ENCODE measurements around the gene HTR1B. TPM values are rescaled to one million over a fixed set of nuclear protein-coding genes. Genes with fewer than 3 reads are reported as not detected.

Gene HTR1B
- total and polyA plus RNA-seq, 3 donors from 2014 or later = 0.80 to 4.7 (median 2.5) TPM

GRCh38 chr6:77457720-77458349 is 5.5 kb downstream of the HTR1B start:
- no peaks in the 10 kb centered on the region for H3K4me1 ChIP-seq
- intact Hi-C loops (cut with DNase I; ENCODE audit: low total_unique reads) = no loop called here
- WGBS, 2 donors = 23 to 27% methylated on average over 6 of the region's 6 CpGs
- H3K4me3 ChIP-seq = no peak overlapping the region
- peak; percentile 93 for DNase-seq
- H3K27ac ChIP-seq = no peak overlapping the region
- no peaks in the 10 kb centered on the region for H3K36me3 ChIP-seq (ENCODE audit: low read depth, missing control alignments)
- peak; percentile 50 to 79 (median 77) for TF ChIP-seq CTCF (IDR thresholded peaks at IDR 0.05)
- TF ChIP-seq POLR2A (IDR thresholded peaks at IDR 0.05) = no peak
- H3K9me3 ChIP-seq = no peaks in the 10 kb centered on the region
- H3K27me3 ChIP-seq = no peaks in the 10 kb centered on the region

- no peaks in the 10 kb centered on the region for H3K4me1 ChIP-seq
- no peak for DNase-seq
- H3K9me3 ChIP-seq = no peaks in the 10 kb centered on the region
- H3K27ac ChIP-seq = no peak overlapping the region
- intact Hi-C loops (cut with DNase I; ENCODE audit: low total_unique reads) = no loop called here
- no peaks in the 10 kb centered on the region for H3K36me3 ChIP-seq (ENCODE audit: low read depth, missing control alignments)
- H3K4me3 ChIP-seq = no peak overlapping the region
- H3K27me3 ChIP-seq = no peaks in the 10 kb centered on the region
- 81 to 83% methylated on average over 5 of the region's 5 CpGs for WGBS, 2 donors
- no peak for TF ChIP-seq POLR2A (IDR thresholded peaks at IDR 0.05)
- no peak for TF ChIP-seq CTCF (IDR thresholded peaks at IDR 0.05)
These were observed 6.6 kb downstream of the HTR1B start for GRCh38 chr6:77456531-77457248.

- Histone ChIP-seq H3K4me1 (no peaks in the 10 kb centered on the region), H3K4me3 (no peak overlapping the region), H3K27ac (no peak overlapping the region), H3K9me3 (no peaks in the 10 kb centered on the region), H3K36me3 (ENCODE audit: low read depth, missing control alignments) (no peaks in the 10 kb centered on the region), H3K27me3 (no peaks in the 10 kb centered on the region)
- TF ChIP-seq CTCF (IDR thresholded peaks at IDR 0.05) (no peak), POLR2A (IDR thresholded peaks at IDR 0.05) (no peak)
- intact Hi-C loops (cut with DNase I; ENCODE audit: low total_unique reads) = no loop called here
- DNase-seq = no peak
These were observed 8.0 kb downstream of the HTR1B start for GRCh38 chr6:77455271-77455670.

- Histone ChIP-seq H3K4me1 (no peaks in the 10 kb centered on the region), H3K27me3 (no peaks in the 10 kb centered on the region), H3K36me3 (ENCODE audit: low read depth, missing control alignments) (no peaks in the 10 kb centered on the region), H3K4me3 (no peak overlapping the region), H3K27ac (no peak overlapping the region), H3K9me3 (no peaks in the 10 kb centered on the region)
- no peak for TF ChIP-seq CTCF (IDR thresholded peaks at IDR 0.05)
- no peak for TF ChIP-seq POLR2A (IDR thresholded peaks at IDR 0.05)
- intact Hi-C loops (cut with DNase I; ENCODE audit: low total_unique reads) = no loop called here
- 66 to 75% methylated on average over 2 of the region's 2 CpGs for WGBS, 2 donors
- DNase-seq = no peak
These were observed 8.9 kb downstream of the HTR1B start for GRCh38 chr6:77454386-77454785.

GRCh38 chr6:77451466-77451865 is 11.8 kb downstream of the HTR1B start:
- Histone ChIP-seq H3K36me3 (ENCODE audit: low read depth, missing control alignments) (no peaks in the 10 kb centered on the region), H3K4me3 (no peak overlapping the region), H3K27me3 (no peaks in the 10 kb centered on the region), H3K9me3 (no peaks in the 10 kb centered on the region), H3K4me1 (no peaks in the 10 kb centered on the region), H3K27ac (no peak overlapping the region)
- no peak for TF ChIP-seq CTCF (IDR thresholded peaks at IDR 0.05)
- no peak for TF ChIP-seq POLR2A (IDR thresholded peaks at IDR 0.05)
- DNase-seq = no peak
- WGBS, 2 donors = 85 to 94% methylated on average over 4 of the region's 4 CpGs
- intact Hi-C loops (cut with DNase I; ENCODE audit: low total_unique reads) = no loop called here

Data from testis (tissue), 3 donors.